ENCODE results near the gene PPP1R8.
A peak's percentile ranks its signal among the peaks of the same experiment; 100 is the strongest.

PPP1R8 gene

GRCh38 chr1:27872802-27873551 lies 42.4 kb downstream of the PPP1R8 start:
- peak in 1 of 2 experiments; percentile 30 for DNase-seq

GRCh38 chr1:27873671-27874384 lies 43.2 kb downstream of the PPP1R8 start:
- DNase-seq: no peak

GRCh38 chr1:27876341-27877114 lies 45.9 kb downstream of the PPP1R8 start:
- no peak for DNase-seq

- no peak for DNase-seq
Observed at GRCh38 chr1:27877115-27877416, 46.5 kb downstream of the PPP1R8 start.

- DNase-seq: no peak
Observed at GRCh38 chr1:27878039-27878438, 47.5 kb downstream of the PPP1R8 start.

GRCh38 chr1:27878787-27879335 lies 48.3 kb downstream of the PPP1R8 start:
- no peak for DNase-seq

GRCh38 chr1:27879374-27880082 lies 48.9 kb downstream of the PPP1R8 start:
- no peak for DNase-seq

GRCh38 chr1:27882543-27882903 lies 51.9 kb downstream of the PPP1R8 start:
- DNase-seq: no peak

- DNase-seq: no peak
Observed at GRCh38 chr1:27883536-27883935, 53.0 kb downstream of the PPP1R8 start.

GRCh38 chr1:27884006-27884954 lies 53.7 kb downstream of the PPP1R8 start:
- DNase-seq: no peak

GRCh38 chr1:27885114-27885528 lies 54.5 kb downstream of the PPP1R8 start:
- DNase-seq: no peak

- no peak for DNase-seq
Observed at GRCh38 chr1:27885621-27886352, 55.2 kb downstream of the PPP1R8 start.

GRCh38 chr1:27886353-27886679 lies 55.7 kb downstream of the PPP1R8 start:
- no peak for DNase-seq

- no peak for DNase-seq
Observed at GRCh38 chr1:27886744-27887143, 56.2 kb downstream of the PPP1R8 start.

GRCh38 chr1:27887215-27888021 lies 56.8 kb downstream of the PPP1R8 start:
- no peak for DNase-seq

GRCh38 chr1:27889506-27889905 lies 58.9 kb downstream of the PPP1R8 start:
- no peak for DNase-seq

- peak; percentile 24 to 47 for DNase-seq
Observed at GRCh38 chr1:27891196-27891889, 60.8 kb downstream of the PPP1R8 start.

GRCh38 chr1:27894521-27894920 lies 63.9 kb downstream of the PPP1R8 start:
- no peak for DNase-seq
